ENCODE results near the gene ELP5. TPM values are rescaled to one million over a fixed set of nuclear protein-coding genes. Genes with fewer than 3 reads are reported as not detected.

The ELP5 gene
- total RNA-seq, 4 donors from 2014 or later = 41.9 to 65.6 (median 51.3) TPM

- Histone ChIP-seq H3K4me1 (peaks cover 0 to 21% of the 10 kb centered on the region in 2 donors), H3K36me3 (no peaks in the 10 kb centered on the region), H3K27me3 (no peaks in the 10 kb centered on the region), H3K4me3 (peak within 1 kb of the TSS; percentile 68 to 73), H3K27ac (peak within 1 kb of the TSS; percentile 97 to 98), H3K9me3 (no peaks in the 10 kb centered on the region)
- peak in 1 of 2 donors; percentile 43 for TF ChIP-seq POLR2A (IDR thresholded peaks at IDR 0.05)
- no peak for TF ChIP-seq CTCF (IDR thresholded peaks at IDR 0.05)
- peak; percentile 97 to 99 for DNase-seq
- intact Hi-C loops (cut with DNase I; ENCODE audit: low total_unique reads) = no loop called here
These were observed 297 bp upstream of the ELP5 start, which contains the start of gene CTDNEP1 for GRCh38 chr17:7251661-7252175. TSS of gene CTDNEP1 (minus strand) at chr17:7251734. CDS start at chr17:7251296, 438 bp downstream.

- intact Hi-C loops (cut with DNase I; ENCODE audit: low total_unique reads) = no loop called here
- Histone ChIP-seq H3K27me3 (no peaks in the 10 kb centered on the region), H3K27ac (peak overlapping the region; percentile 97 to 98), H3K36me3 (no peaks in the 10 kb centered on the region), H3K9me3 (no peaks in the 10 kb centered on the region), H3K4me1 (peaks cover 0 to 21% of the 10 kb centered on the region in 2 donors), H3K4me3 (peak overlapping the region; percentile 68 to 73)
- no peak for DNase-seq
- no peak for TF ChIP-seq CTCF (IDR thresholded peaks at IDR 0.05)
- no peak for TF ChIP-seq POLR2A (IDR thresholded peaks at IDR 0.05)
These were observed 1.1 kb downstream of the ELP5 start for GRCh38 chr17:7253082-7253481.

GRCh38 chr17:7254511-7254910, 2.5 kb downstream of the ELP5 start:
- TF ChIP-seq CTCF (IDR thresholded peaks at IDR 0.05) (no peak), POLR2A (IDR thresholded peaks at IDR 0.05) (no peak)
- Histone ChIP-seq H3K4me3 (no peak overlapping the region), H3K9me3 (no peaks in the 10 kb centered on the region), H3K36me3 (no peaks in the 10 kb centered on the region), H3K27me3 (no peaks in the 10 kb centered on the region), H3K27ac (no peak overlapping the region), H3K4me1 (peaks cover 0 to 18% of the 10 kb centered on the region in 2 donors)
- intact Hi-C loops (cut with DNase I; ENCODE audit: low total_unique reads) = no loop called here
- DNase-seq = no peak

GRCh38 chr17:7256766-7257456, 4.9 kb downstream of the ELP5 start:
- Histone ChIP-seq H3K4me3 (no peak overlapping the region), H3K36me3 (no peaks in the 10 kb centered on the region), H3K4me1 (peaks cover 0 to 6% of the 10 kb centered on the region in 2 donors), H3K9me3 (no peaks in the 10 kb centered on the region), H3K27ac (no peak overlapping the region), H3K27me3 (peaks cover 8 to 11% of the 10 kb centered on the region in 2 donors)
- DNase-seq = no peak
- TF ChIP-seq POLR2A (IDR thresholded peaks at IDR 0.05) = no peak
- TF ChIP-seq CTCF (IDR thresholded peaks at IDR 0.05) = no peak
- intact Hi-C loops (cut with DNase I; ENCODE audit: low total_unique reads) = no loop called here
